NT2/D1 (cell line): ENCODE data around the gene STK32B.

ENCODE experiments used
- DNase-seq: peaks from one replicate; pipeline ENCODE4 v3.0.0-alpha.2; 2011; ENCODE audit warnings: low read depth, low spot score
- H3K27me3 ChIP-seq: 2 replicates; pipeline ENCODE4 v1.6.0; 2011; ENCODE audit warnings: mild to moderate bottlenecking; ENCODE audit not compliant: insufficient read length, insufficient read depth
- H3K36me3 ChIP-seq: 2 replicates; pipeline ENCODE4 v1.6.1; 2011; ENCODE audit warnings: mild to moderate bottlenecking, low read length, mixed read lengths; ENCODE audit not compliant: insufficient read depth, insufficient read length
- H3K4me1 ChIP-seq: 2 replicates; pipeline ENCODE4 v1.5.1; 2011; ENCODE audit not compliant: insufficient read depth, insufficient read length
- H3K4me3 ChIP-seq: 2 replicates; pipeline ENCODE4 v1.5.1; 2011; ENCODE audit warnings: low read depth; ENCODE audit not compliant: insufficient read length
- H3K9ac ChIP-seq: 2 replicates; pipeline ENCODE4 v1.6.0; 2011; ENCODE audit warnings: low read depth; ENCODE audit not compliant: insufficient read length
- H3K9me3 ChIP-seq: 2 replicates; pipeline ENCODE4 v1.5.1; 2011; ENCODE audit warnings: mild to moderate bottlenecking, low read length; ENCODE audit not compliant: insufficient read depth
- SUZ12 ChIP-seq: IDR thresholded peaks from 2 replicates; pipeline ENCODE4 v1.6.1; 2011; ENCODE audit not compliant: insufficient read length, insufficient read depth; ENCODE audit errors: extremely low read depth
- YY1 ChIP-seq: IDR thresholded peaks from 2 replicates; pipeline ENCODE4 v1.6.1; 2011; ENCODE audit not compliant: insufficient read length, insufficient read depth
- ZNF274 ChIP-seq: IDR thresholded peaks from 2 replicates; pipeline ENCODE4 v1.6.1; 2011; ENCODE audit warnings: mild to moderate bottlenecking, low read depth, low read length

STK32B gene

GRCh38 chr4:5118091-5118786 is 67.0 kb downstream of the STK32B start:
- Histone ChIP-seq H3K9me3 (no peaks in the 10 kb centered on the region), H3K4me3 (no peak overlapping the region), H3K36me3 (no peaks in the 10 kb centered on the region), H3K27me3 (no peaks in the 10 kb centered on the region), H3K9ac (no peak overlapping the region), H3K4me1 (no peaks in the 10 kb centered on the region)
- TF ChIP-seq YY1 (no peak), ZNF274 (no peak), SUZ12 (no peak)
- no peak for DNase-seq

- TF ChIP-seq SUZ12 (no peak), YY1 (no peak), ZNF274 (no peak)
- H3K9ac ChIP-seq = no peak overlapping the region
- DNase-seq = no peak
- no peaks in the 10 kb centered on the region for H3K36me3 ChIP-seq
- no peaks in the 10 kb centered on the region for H3K9me3 ChIP-seq
- no peak overlapping the region for H3K4me3 ChIP-seq
- H3K4me1 ChIP-seq = no peaks in the 10 kb centered on the region
- no peaks in the 10 kb centered on the region for H3K27me3 ChIP-seq
These were observed 67.9 kb downstream of the STK32B start for GRCh38 chr4:5118994-5119835.

- Histone ChIP-seq H3K27me3 (no peaks in the 10 kb centered on the region), H3K4me3 (no peak overlapping the region), H3K9ac (no peak overlapping the region), H3K36me3 (no peaks in the 10 kb centered on the region), H3K4me1 (no peaks in the 10 kb centered on the region), H3K9me3 (no peaks in the 10 kb centered on the region)
- TF ChIP-seq ZNF274 (no peak), YY1 (no peak), SUZ12 (no peak)
- DNase-seq = no peak
These were observed 68.8 kb downstream of the STK32B start for GRCh38 chr4:5120067-5120466.

- no peaks in the 10 kb centered on the region for H3K9me3 ChIP-seq
- H3K36me3 ChIP-seq = no peaks in the 10 kb centered on the region
- no peak overlapping the region for H3K9ac ChIP-seq
- no peak overlapping the region for H3K4me3 ChIP-seq
- no peak for DNase-seq
- TF ChIP-seq YY1 = no peak
- no peak for TF ChIP-seq SUZ12
- TF ChIP-seq ZNF274 = no peak
- H3K4me1 ChIP-seq = no peaks in the 10 kb centered on the region
- H3K27me3 ChIP-seq = no peaks in the 10 kb centered on the region
These were observed 69.2 kb downstream of the STK32B start for GRCh38 chr4:5120468-5120867.

- no peak for TF ChIP-seq YY1
- no peak for TF ChIP-seq SUZ12
- no peak for TF ChIP-seq ZNF274
- no peaks in the 10 kb centered on the region for H3K36me3 ChIP-seq
- no peaks in the 10 kb centered on the region for H3K9me3 ChIP-seq
- H3K4me1 ChIP-seq = no peaks in the 10 kb centered on the region
- H3K9ac ChIP-seq = no peak overlapping the region
- no peak overlapping the region for H3K4me3 ChIP-seq
- no peaks in the 10 kb centered on the region for H3K27me3 ChIP-seq
- no peak for DNase-seq
These were observed 70.8 kb downstream of the STK32B start for GRCh38 chr4:5122114-5122513.

- DNase-seq = no peak
- TF ChIP-seq YY1 (no peak), SUZ12 (no peak), ZNF274 (no peak)
- Histone ChIP-seq H3K4me3 (no peak overlapping the region), H3K36me3 (no peaks in the 10 kb centered on the region), H3K9ac (no peak overlapping the region), H3K9me3 (no peaks in the 10 kb centered on the region), H3K27me3 (no peaks in the 10 kb centered on the region), H3K4me1 (no peaks in the 10 kb centered on the region)
These were observed 73.6 kb downstream of the STK32B start for GRCh38 chr4:5124876-5125275.

GRCh38 chr4:5125321-5125720 is 74.0 kb downstream of the STK32B start:
- no peak for TF ChIP-seq YY1
- TF ChIP-seq ZNF274 = no peak
- TF ChIP-seq SUZ12 = no peak
- no peak for DNase-seq
- H3K36me3 ChIP-seq = no peaks in the 10 kb centered on the region
- no peaks in the 10 kb centered on the region for H3K4me1 ChIP-seq
- H3K4me3 ChIP-seq = no peak overlapping the region
- no peak overlapping the region for H3K9ac ChIP-seq
- no peaks in the 10 kb centered on the region for H3K9me3 ChIP-seq
- no peaks in the 10 kb centered on the region for H3K27me3 ChIP-seq
